Neural crest cell (in vitro differentiated cells): ENCODE measurements around the gene SEMA5B. TPM values are rescaled to one million over a fixed set of nuclear protein-coding genes. Genes with fewer than 3 reads are reported as not detected.

Source experiments
- DNase-seq: peaks from one replicate; pipeline ENCODE4 v3.0.0; 2021; ENCODE audit warnings: low read depth, mixed read lengths, low spot score
- H3K27ac Mint-ChIP-seq: one replicate; pipeline ENCODE4 v1.8.0; 2021; ENCODE audit warnings: mild to moderate bottlenecking, mixed read lengths; ENCODE audit not compliant: unreplicated experiment
- H3K27me3 Mint-ChIP-seq: 2 replicates; pipeline ENCODE4 v1.8.0; 2021; ENCODE audit warnings: low read depth, mild to moderate bottlenecking, mixed read lengths
- H3K36me3 Mint-ChIP-seq: 2 replicates; pipeline ENCODE4 v1.8.0; 2021; ENCODE audit warnings: low read depth, mild to moderate bottlenecking, mixed read lengths
- H3K4me1 Mint-ChIP-seq: 2 replicates; pipeline ENCODE4 v1.8.0; 2021; ENCODE audit warnings: mixed read lengths
- H3K4me3 Mint-ChIP-seq: one replicate; pipeline ENCODE4 v1.8.0; 2021; ENCODE audit warnings: mild to moderate bottlenecking, mixed read lengths
- H3K9me3 Mint-ChIP-seq: 2 replicates; pipeline ENCODE4 v1.8.0; 2021; ENCODE audit warnings: mixed read lengths
- total RNA-seq: library from RNA; stranded (reverse); gene quantifications from 2 replicates; pipeline ENCODE4 v1.2.1, GENCODE V29; 2021
- TF ChIP-seq, protein P1 (sequence below): fragments of 200-600 bp; sonication (generic); conservative IDR thresholded peaks from 2 replicates; pipeline ENCODE4 v1.5.0; 2021; ENCODE audit warnings: antibody characterized with exemption, mild to moderate bottlenecking

The SEMA5B gene
- total RNA-seq, 1 donor from 2014 or later: 57.3 TPM

DNA sequence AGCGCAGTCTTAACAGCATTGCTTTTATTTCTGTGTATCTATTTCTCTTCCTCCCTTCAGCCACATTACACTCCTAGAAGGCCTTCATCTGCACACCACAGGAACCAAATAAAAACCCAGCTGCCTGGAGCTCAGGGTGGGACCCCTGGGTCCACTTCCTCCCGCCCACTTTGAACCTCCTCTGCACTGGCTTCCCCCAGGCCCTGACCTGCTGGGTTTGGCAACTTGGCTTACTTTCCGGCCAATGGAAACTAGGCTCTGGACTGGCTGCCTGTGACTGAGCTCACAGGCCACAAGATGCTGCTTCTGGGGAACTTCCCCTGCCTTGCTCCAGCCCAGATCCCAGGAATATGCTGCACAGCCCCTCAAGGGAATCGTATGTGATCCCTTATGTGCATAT lies 89.8 kb downstream of the SEMA5B start:
- no peak overlapping the region for H3K4me3 Mint-ChIP-seq
- H3K27ac Mint-ChIP-seq: no peak overlapping the region
- H3K27me3 Mint-ChIP-seq: no peaks in the 10 kb centered on the region
- TF ChIP-seq, protein P1, sequence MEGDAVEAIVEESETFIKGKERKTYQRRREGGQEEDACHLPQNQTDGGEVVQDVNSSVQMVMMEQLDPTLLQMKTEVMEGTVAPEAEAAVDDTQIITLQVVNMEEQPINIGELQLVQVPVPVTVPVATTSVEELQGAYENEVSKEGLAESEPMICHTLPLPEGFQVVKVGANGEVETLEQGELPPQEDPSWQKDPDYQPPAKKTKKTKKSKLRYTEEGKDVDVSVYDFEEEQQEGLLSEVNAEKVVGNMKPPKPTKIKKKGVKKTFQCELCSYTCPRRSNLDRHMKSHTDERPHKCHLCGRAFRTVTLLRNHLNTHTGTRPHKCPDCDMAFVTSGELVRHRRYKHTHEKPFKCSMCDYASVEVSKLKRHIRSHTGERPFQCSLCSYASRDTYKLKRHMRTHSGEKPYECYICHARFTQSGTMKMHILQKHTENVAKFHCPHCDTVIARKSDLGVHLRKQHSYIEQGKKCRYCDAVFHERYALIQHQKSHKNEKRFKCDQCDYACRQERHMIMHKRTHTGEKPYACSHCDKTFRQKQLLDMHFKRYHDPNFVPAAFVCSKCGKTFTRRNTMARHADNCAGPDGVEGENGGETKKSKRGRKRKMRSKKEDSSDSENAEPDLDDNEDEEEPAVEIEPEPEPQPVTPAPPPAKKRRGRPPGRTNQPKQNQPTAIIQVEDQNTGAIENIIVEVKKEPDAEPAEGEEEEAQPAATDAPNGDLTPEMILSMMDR: no peak
- DNase-seq: no peak
- peaks cover 2% of the 10 kb centered on the region for H3K36me3 Mint-ChIP-seq
- no peaks in the 10 kb centered on the region for H3K9me3 Mint-ChIP-seq
- peaks cover 14% of the 10 kb centered on the region for H3K4me1 Mint-ChIP-seq

DNA sequence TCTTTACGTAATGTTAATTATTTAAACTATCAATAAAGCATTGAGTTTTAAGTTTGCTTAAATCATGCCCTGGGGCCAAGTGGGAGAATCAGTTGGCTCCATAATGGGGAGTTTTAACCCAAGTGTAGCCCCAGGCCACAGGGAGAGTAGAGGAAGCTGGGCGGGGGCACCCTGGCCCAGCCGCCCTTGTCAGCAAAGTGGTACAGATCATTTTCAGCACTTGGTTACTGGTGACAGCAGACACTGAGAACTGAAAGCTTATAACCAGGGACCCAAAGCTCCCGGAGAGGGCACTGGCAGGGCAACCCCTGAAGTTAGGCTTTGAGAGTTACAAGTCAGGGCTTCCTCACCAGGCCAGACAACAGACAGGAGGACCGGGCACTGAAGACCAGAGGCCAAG lies 90.6 kb downstream of the SEMA5B start:
- Mint-ChIP-seq H3K9me3 (no peaks in the 10 kb centered on the region), H3K4me3 (no peak overlapping the region), H3K4me1 (peaks cover 14% of the 10 kb centered on the region), H3K36me3 (peaks cover 2% of the 10 kb centered on the region), H3K27me3 (no peaks in the 10 kb centered on the region), H3K27ac (no peak overlapping the region)
- TF ChIP-seq, protein P1: no peak
- DNase-seq: no peak

DNA sequence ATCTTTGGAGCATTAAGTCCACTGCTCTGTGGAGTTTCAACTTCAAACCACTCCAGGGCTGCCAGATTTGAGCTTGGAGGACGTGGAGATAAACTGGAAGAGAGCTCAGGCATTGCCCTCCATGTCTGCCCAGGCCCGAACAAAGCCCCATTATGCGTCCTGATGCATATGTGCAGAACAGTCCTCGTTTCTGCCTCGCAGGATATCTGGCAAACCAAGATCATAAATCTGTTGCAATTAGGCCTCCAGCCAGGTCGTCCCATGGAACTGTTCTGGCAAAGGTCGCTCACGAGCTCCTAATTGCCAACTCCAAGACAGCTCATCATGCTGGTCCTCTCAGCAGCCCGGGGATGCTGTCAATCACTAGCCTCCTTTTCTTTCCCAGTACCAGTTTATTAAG lies 91.2 kb downstream of the SEMA5B start:
- no peaks in the 10 kb centered on the region for H3K27me3 Mint-ChIP-seq
- TF ChIP-seq, protein P1: no peak
- H3K36me3 Mint-ChIP-seq: peaks cover 2% of the 10 kb centered on the region
- no peak overlapping the region for H3K4me3 Mint-ChIP-seq
- no peaks in the 10 kb centered on the region for H3K9me3 Mint-ChIP-seq
- peaks cover 14% of the 10 kb centered on the region for H3K4me1 Mint-ChIP-seq
- DNase-seq: no peak
- peak overlapping the region; percentile 0 for H3K27ac Mint-ChIP-seq

DNA sequence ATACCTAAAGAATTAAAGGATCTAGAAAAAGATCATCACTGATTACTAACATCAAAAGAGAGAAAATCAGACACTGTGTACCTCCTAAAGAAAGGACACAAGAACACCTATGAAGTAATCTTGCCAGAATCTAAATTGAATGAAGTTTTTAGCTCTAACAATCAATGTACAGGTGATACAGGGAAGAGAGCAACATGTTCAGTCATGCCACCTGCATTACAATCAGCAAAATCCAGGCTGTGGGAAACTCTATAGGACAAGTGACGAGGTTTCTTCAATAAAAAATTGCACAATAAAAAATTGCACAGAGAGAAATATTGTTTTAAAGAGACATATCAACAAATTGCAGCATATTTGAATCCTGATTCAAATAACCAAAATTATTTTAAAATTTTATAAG lies 93.3 kb downstream of the SEMA5B start:
- no peaks in the 10 kb centered on the region for H3K27me3 Mint-ChIP-seq
- peaks cover 2% of the 10 kb centered on the region for H3K36me3 Mint-ChIP-seq
- no peak overlapping the region for H3K4me3 Mint-ChIP-seq
- DNase-seq: no peak
- H3K27ac Mint-ChIP-seq: no peak overlapping the region
- TF ChIP-seq, protein P1: no peak
- H3K9me3 Mint-ChIP-seq: no peaks in the 10 kb centered on the region
- peaks cover 17% of the 10 kb centered on the region for H3K4me1 Mint-ChIP-seq

DNA sequence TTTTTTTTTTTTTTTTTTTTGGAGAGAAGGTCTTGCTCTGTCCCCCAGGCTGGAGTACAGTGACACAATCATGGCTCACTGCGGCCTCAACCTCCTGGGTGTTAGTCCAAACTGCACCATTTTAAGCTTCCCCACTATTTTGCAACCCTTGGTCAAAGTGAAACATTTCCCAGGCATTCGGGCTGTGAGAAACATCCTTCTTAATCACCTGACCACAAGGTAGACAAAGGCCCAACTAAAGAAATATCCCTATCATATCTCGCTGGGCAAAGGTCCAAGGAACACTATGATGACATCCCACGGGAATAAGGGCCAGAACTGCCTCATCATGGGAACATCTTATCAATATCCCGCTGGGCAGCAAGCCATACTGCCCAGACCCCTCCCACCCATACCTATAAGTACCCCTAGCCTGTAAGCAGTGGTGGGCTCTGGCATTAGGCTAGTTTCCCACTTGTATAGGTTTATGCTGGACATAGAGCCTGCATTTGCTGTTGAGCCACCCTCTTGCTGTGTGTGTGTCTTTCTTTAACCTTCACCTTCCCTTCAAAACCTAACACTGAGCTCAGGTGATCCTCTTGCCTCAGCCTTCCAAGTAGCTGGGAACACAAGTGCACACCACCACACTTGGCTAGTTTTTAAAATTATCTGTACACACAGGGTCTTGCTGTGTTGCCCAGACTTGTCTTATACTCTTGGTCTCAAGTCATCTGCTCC lies 95.2 kb downstream of the SEMA5B start:
- peaks cover 14% of the 10 kb centered on the region for H3K4me1 Mint-ChIP-seq
- H3K4me3 Mint-ChIP-seq: no peak overlapping the region
- no peak overlapping the region for H3K27ac Mint-ChIP-seq
- TF ChIP-seq, protein P1: no peak
- H3K36me3 Mint-ChIP-seq: peaks cover 2% of the 10 kb centered on the region
- no peak for DNase-seq
- no peaks in the 10 kb centered on the region for H3K27me3 Mint-ChIP-seq
- no peaks in the 10 kb centered on the region for H3K9me3 Mint-ChIP-seq
